HUES64 (cell line): Measurements from ENCODE around the gene CDH13.

ENCODE experiments used
- H3K27ac ChIP-seq: 2 replicates; pipeline ENCODE4 v1.7.0; 2013; ENCODE audit warnings: low read depth, low read length, inconsistent platforms
- H3K27me3 ChIP-seq: 2 replicates; pipeline ENCODE4 v1.6.1; 2013; ENCODE audit warnings: mild to moderate bottlenecking, low read length; ENCODE audit not compliant: insufficient read depth
- H3K36me3 ChIP-seq: 2 replicates; pipeline ENCODE4 v1.6.1; 2013; ENCODE audit warnings: mild to moderate bottlenecking, low read length; ENCODE audit not compliant: insufficient read depth
- H3K4me1 ChIP-seq: 2 replicates; pipeline ENCODE4 v1.6.1; 2013; ENCODE audit warnings: mild to moderate bottlenecking, low read length, moderate library complexity; ENCODE audit not compliant: insufficient read depth
- H3K4me3 ChIP-seq: 2 replicates; pipeline ENCODE4 v1.5.1; 2013; ENCODE audit warnings: mild to moderate bottlenecking, low read length, moderate library complexity
- H3K9ac ChIP-seq: 2 replicates; pipeline ENCODE4 v1.6.1; 2013; ENCODE audit warnings: mild to moderate bottlenecking, low read depth, low read length
- H3K9me3 ChIP-seq: 2 replicates; pipeline ENCODE4 v1.6.1; 2013; ENCODE audit warnings: low read depth, low read length; ENCODE audit not compliant: insufficient read depth
- WGBS: fragments of 150-250, 120-280 bp; methylation state at CpG from one replicate; pipeline ENCODE4 v1.1.7; 2013; ENCODE audit warnings: missing lambda C conversion rate; 5-methylcytosine and 5-hydroxymethylcytosine counted together

CDH13 gene

DNA sequence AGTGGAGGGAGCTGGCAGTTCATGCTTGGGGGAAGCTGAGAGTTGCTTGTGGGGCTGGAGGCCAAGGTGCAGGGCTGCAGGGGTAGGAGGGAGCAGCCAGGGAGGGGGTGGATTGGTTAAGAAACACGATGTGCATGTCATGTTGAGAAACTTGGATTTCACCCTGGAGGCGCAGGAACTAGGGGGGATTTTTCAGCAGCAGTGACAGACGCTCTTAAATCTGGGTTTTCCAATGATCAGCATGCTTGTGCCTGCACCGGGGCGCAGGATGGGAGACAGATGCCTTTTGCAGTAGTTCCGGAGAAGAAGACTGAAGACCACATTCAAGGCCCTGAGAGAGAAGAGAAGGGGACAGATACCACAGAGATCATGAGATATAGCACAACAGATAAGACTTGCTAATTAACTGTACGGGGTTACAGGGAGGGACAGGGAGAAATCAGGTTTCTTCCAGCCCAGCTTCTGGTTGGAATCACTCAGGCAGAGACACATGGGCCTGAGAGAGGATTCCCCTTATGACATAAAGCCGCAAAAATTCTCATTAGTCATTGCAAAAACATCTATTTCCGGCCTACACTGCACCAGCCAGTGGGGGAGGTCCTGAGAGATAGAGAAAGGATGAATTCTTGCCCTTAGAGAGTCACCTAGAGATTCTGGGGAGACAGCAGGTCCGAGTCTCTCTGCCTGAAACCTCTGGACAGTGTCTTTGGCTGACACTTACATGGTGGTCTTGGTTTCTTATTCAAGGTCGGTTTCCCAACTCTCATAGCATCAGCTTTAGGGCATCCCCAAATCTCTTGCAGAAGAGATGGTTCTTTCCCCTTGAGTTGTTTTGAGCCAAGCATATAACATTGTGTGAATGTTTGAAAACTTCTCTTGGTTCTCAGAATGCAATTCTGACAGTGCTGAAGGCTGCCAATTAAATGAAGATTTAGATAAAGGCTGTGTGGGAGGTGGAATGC lies 27.1 kb downstream of the CDH13 start:
- H3K4me3 ChIP-seq = no peak overlapping the region
- H3K9ac ChIP-seq = peak overlapping the region; percentile 44; the same call in 1 of the 2 replicates
- WGBS = 74% methylated on average over 11 of the region's 11 CpGs
- H3K9me3 ChIP-seq = no peaks in the 10 kb centered on the region
- H3K27me3 ChIP-seq = no peaks in the 10 kb centered on the region
- H3K27ac ChIP-seq = peak overlapping the region; percentile 61; the same call in 1 of the 2 replicates
- H3K36me3 ChIP-seq = no peaks in the 10 kb centered on the region
- peaks cover 14% of the 10 kb centered on the region; the same call in 1 of the 2 replicates for H3K4me1 ChIP-seq

DNA sequence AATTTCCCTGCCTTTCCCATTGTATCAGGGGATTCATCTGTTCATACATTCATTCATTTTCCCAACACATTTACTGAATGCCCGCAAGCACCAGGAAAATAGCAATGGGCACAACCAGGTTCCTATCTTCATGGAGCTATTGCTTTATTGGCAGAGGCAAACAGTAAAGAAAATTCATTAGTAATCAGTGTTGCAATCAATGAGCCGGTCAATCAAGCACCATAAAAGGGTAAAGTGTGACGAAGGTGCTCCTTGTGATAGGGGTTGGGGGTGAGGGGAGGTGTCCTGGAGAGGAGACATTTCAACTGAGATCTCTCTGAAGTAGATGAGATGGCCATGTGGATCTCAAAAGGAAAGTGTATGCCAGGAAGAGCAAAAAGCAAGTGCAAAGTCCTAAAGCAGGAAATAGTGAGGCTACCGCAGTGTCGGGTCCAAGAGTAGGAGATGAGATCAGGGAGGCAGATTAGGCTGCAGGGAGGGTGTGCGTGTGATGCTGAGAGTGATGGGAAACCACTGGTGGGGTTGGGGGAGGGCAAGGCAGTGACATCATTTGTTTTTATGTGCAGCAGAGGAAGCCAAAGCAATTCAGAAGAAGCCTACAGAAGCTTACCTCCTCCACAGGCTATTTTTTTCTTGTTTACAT lies 28.4 kb downstream of the CDH13 start:
- H3K9ac ChIP-seq = no peak overlapping the region
- H3K4me1 ChIP-seq = peaks cover 14% of the 10 kb centered on the region; the same call in 1 of the 2 replicates

DNA sequence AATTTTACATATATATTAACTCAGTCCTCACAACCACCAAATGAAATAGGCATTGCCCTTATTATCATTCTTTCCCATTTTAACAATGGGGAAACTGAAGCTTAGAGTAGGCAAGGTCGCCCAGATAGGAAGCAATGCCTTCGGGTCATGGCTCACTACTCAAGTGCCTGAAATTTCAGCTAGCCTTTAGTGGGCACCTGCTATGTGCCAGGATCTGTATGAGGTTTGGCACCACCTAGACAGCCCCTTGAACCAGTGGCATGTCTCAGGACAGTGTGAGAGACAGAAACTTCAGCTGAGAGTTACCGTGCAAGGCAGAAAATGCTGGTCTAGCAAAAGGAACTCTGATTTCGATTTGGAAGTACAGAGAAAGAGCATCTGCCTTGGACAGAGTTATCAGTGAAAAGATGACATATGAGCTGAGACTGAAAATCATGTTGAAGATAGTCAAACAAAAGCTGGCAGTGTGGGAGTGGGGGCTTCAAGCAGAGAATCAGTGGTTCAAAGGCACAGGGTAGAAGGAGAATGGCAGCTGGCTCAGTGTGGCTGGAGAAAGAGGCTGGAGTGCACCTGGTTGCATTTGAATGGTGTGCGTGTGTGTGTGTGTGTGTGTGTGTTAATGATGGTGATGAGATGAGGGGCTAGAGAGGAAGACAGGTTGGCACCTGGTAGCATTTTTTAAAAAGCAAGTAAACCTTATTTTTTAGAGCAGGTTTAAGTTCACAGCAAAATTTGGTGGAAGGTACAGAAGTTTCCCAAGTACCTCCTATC lies 29.1 kb downstream of the CDH13 start:
- H3K27ac ChIP-seq = no peak overlapping the region
- H3K9me3 ChIP-seq = no peaks in the 10 kb centered on the region
- no peak overlapping the region for H3K9ac ChIP-seq
- H3K4me3 ChIP-seq = no peak overlapping the region
- 87% methylated on average over 5 of the region's 5 CpGs for WGBS
- H3K36me3 ChIP-seq = no peaks in the 10 kb centered on the region
- H3K4me1 ChIP-seq = peaks cover 14% of the 10 kb centered on the region; the same call in 1 of the 2 replicates
- no peaks in the 10 kb centered on the region for H3K27me3 ChIP-seq

More for the DNA sequence above, 28.4 kb downstream of the CDH13 start:
- no peaks in the 10 kb centered on the region for H3K36me3 ChIP-seq
- H3K27ac ChIP-seq = no peak overlapping the region
- no peaks in the 10 kb centered on the region for H3K9me3 ChIP-seq
- H3K4me3 ChIP-seq = no peak overlapping the region
- 86% methylated on average over 6 of the region's 6 CpGs for WGBS
- no peaks in the 10 kb centered on the region for H3K27me3 ChIP-seq

DNA sequence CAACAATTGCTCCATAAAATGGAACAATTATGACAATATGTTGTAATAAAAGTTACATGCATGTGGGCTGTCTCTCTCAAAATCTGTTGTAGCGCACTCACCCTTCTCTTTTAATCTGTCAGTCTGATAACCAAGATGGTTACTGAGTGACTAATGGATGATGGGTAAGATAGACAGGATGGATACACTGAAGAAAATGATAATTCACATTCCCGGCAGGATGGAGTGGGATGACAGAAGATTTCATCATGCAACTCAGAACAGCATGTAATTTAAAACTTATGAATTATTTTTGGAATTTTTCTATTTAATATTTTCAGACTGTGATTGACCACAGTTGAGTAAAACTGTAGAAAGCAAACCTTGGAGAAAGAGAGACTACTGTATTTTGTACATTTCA lies 30.5 kb downstream of the CDH13 start:
- H3K4me1 ChIP-seq = peaks cover 14% of the 10 kb centered on the region; the same call in 1 of the 2 replicates
- no peaks in the 10 kb centered on the region for H3K36me3 ChIP-seq
- H3K27me3 ChIP-seq = no peaks in the 10 kb centered on the region
- no peaks in the 10 kb centered on the region for H3K9me3 ChIP-seq
- no peak overlapping the region for H3K27ac ChIP-seq
- H3K4me3 ChIP-seq = no peak overlapping the region
- no peak overlapping the region for H3K9ac ChIP-seq
- 90% methylated on average over 2 of the region's 2 CpGs for WGBS

DNA sequence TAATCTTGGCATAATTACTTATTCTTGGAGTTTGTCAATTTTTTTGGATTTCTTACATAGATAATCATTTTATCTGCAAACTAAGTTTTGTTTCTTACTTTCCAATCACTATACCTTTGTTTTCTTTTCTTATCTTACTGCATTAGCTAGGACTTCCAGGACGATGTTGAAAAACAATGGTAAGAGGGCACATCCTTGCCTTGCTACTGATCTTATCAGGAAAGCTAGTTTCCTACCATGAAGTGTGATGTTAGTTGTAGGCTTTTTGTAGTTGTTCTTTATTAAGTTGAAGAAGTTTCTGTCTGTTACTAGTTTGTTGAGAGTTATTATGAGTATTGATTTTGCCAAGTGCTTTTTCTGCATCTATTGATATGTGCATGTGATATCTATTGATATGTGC lies 31.0 kb downstream of the CDH13 start:
- H3K4me1 ChIP-seq = peaks cover 14% of the 10 kb centered on the region; the same call in 1 of the 2 replicates
- no peaks in the 10 kb centered on the region for H3K27me3 ChIP-seq
- no peak overlapping the region for H3K9ac ChIP-seq
- WGBS = 76% methylated on average over 1 of the region's 1 CpG
- no peaks in the 10 kb centered on the region for H3K9me3 ChIP-seq
- no peak overlapping the region for H3K4me3 ChIP-seq
- H3K36me3 ChIP-seq = no peaks in the 10 kb centered on the region
- no peak overlapping the region for H3K27ac ChIP-seq

DNA sequence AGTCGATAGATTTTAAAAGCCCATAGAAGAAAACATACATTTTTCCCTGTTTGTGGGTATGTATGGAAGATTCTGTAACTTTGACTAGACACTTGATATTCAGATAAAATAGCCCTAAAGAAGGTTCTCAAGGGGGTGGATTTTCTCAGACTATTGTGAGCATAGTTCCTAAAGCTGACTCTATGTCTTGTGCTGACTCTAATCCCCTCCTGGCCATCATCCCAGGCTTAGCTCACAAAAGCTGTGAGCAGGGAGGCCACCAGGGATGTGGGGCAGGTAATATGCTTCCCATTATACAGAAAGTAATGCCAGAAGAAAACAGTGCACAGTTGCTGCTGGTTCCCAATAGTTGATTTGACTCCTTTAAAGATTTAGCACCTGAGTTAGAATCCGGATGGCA lies 32.0 kb downstream of the CDH13 start:
- no peaks in the 10 kb centered on the region for H3K9me3 ChIP-seq
- H3K4me1 ChIP-seq = peaks cover 12% of the 10 kb centered on the region; the same call in 1 of the 2 replicates
- H3K4me3 ChIP-seq = no peak overlapping the region
- no peak overlapping the region for H3K27ac ChIP-seq
- WGBS = 98% methylated on average over 1 of the region's 2 CpGs
- no peaks in the 10 kb centered on the region for H3K27me3 ChIP-seq
- no peak overlapping the region for H3K9ac ChIP-seq
- H3K36me3 ChIP-seq = no peaks in the 10 kb centered on the region

GRCh38 chr16:82660075-82660645 lies 33.4 kb downstream of the CDH13 start:
- Histone ChIP-seq H3K4me3 (no peak overlapping the region), H3K9ac (no peak overlapping the region), H3K27me3 (no peaks in the 10 kb centered on the region), H3K36me3 (no peaks in the 10 kb centered on the region), H3K9me3 (no peaks in the 10 kb centered on the region), H3K4me1 (0 out of 2 replicates have a peak, but pooled peaks cover 2% of the 10 kb centered on the region), H3K27ac (no peak overlapping the region)
- 90% methylated on average over 8 of the region's 8 CpGs for WGBS

- H3K9me3 ChIP-seq = no peaks in the 10 kb centered on the region
- no peak overlapping the region for H3K27ac ChIP-seq
- no peaks in the 10 kb centered on the region for H3K4me1 ChIP-seq
- no peaks in the 10 kb centered on the region for H3K27me3 ChIP-seq
- 88% methylated on average over 7 of the region's 7 CpGs for WGBS
- no peak overlapping the region for H3K4me3 ChIP-seq
- no peaks in the 10 kb centered on the region for H3K36me3 ChIP-seq
- no peak overlapping the region for H3K9ac ChIP-seq
Measured at GRCh38 chr16:82660966-82661365, 34.2 kb downstream of the CDH13 start.

GRCh38 chr16:82664181-82664580 lies 37.4 kb downstream of the CDH13 start:
- Histone ChIP-seq H3K4me3 (no peak overlapping the region), H3K27me3 (no peaks in the 10 kb centered on the region), H3K9me3 (no peaks in the 10 kb centered on the region), H3K4me1 (no peaks in the 10 kb centered on the region), H3K36me3 (no peaks in the 10 kb centered on the region), H3K27ac (no peak overlapping the region), H3K9ac (no peak overlapping the region)
- WGBS = 87% methylated on average over 2 of the region's 2 CpGs

DNA sequence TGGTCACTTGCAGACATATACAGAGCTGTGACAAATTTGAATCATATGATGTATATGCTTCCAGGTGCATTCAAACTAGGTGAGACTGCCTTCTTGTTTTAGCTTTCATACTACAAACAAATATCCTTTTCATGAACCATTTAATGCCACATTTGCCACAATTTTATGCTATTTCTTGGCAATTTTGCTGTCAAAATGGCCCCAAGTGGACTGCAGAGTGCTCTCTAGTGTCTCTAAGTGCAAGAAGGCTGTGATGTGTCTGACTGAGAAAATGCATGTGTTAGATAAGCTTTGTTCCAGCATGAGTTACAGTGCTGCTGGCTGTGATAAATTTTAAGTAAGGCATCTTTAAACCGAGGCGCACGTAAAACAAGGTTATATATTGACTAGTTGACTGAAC lies 38.3 kb downstream of the CDH13 start:
- 94% methylated on average over 3 of the region's 3 CpGs for WGBS
- Histone ChIP-seq H3K4me3 (no peak overlapping the region), H3K36me3 (no peaks in the 10 kb centered on the region), H3K27me3 (no peaks in the 10 kb centered on the region), H3K9ac (no peak overlapping the region), H3K27ac (no peak overlapping the region), H3K9me3 (no peaks in the 10 kb centered on the region), H3K4me1 (no peaks in the 10 kb centered on the region)
